Sigmoid colon (tissue), 7 donors: ENCODE results near the gene ZNF275. TPM values are rescaled to one million over a fixed set of nuclear protein-coding genes. Genes with fewer than 3 reads are reported as not detected.

Experiments
- DNase-seq: peaks from one replicate; pipeline ENCODE4 v3.0.0-alpha.2; 2019
- H3K27ac ChIP-seq, 4 donors: fragments of 200-600 bp; sonication (generic); one replicate each; pipeline ENCODE4 v1.5.1; 2016 to 2019; ENCODE audit warnings: mild to moderate bottlenecking in 1 of 4
- H3K27me3 ChIP-seq, 3 donors: fragments of 200-600 bp; sonication (generic); one replicate each; pipeline ENCODE4 v1.5.1; 2019; ENCODE audit warnings: mild to moderate bottlenecking in 1 of 3
- H3K36me3 ChIP-seq, 4 donors: fragments of 200-600 bp; sonication (generic); one replicate each; pipeline ENCODE4 v1.5.1; 2016 to 2019
- H3K4me1 ChIP-seq, 4 donors: fragments of 200-600 bp; sonication (generic); one replicate each; pipeline ENCODE4 v1.5.1; 2017 to 2019
- H3K4me3 ChIP-seq, 4 donors: fragments of 200-600 bp; sonication (generic); one replicate each; pipeline ENCODE4 v1.5.1; 2017 to 2019; ENCODE audit warnings: mild to moderate bottlenecking in 2 of 4, moderate library complexity in 1 of 4
- H3K9me3 ChIP-seq, 4 donors: fragments of 200-600 bp in 3 of 4; sonication (generic) in 3 of 4; one replicate each; pipeline versions ENCODE4 v1.5.1 to v1.6.1; 2013 to 2019
- CTCF ChIP-seq, 4 experiments: fragments of 450-650 bp in 3 of 4; fragments of 200-600 bp in 1 of 4; IDR thresholded peaks; one replicate each; pipeline ENCODE4 v1.5.1; 2016 to 2019; ENCODE audit warnings: antibody characterized with exemption in 4 of 4, mild to moderate bottlenecking in 3 of 4, moderate library complexity in 2 of 4
- EP300 ChIP-seq, 4 donors: sonication (generic); formaldehyde crosslinking; IDR thresholded peaks; one replicate each; pipeline ENCODE4 v1.6.1; 2017; ENCODE audit warnings: antibody characterized with exemption in 4 of 4
- POLR2A ChIP-seq, 2 donors: fragments of 450-650 bp; IDR thresholded peaks; one replicate each; pipeline ENCODE4 v1.6.1; 2016; ENCODE audit warnings: antibody characterized with exemption in 2 of 2, mild to moderate bottlenecking in 2 of 2, moderate library complexity in 2 of 2
- POLR2AphosphoS5 ChIP-seq, 4 donors: sonication (generic); formaldehyde crosslinking; IDR thresholded peaks; one replicate each; pipeline ENCODE4 v1.6.1; 2017; ENCODE audit warnings: antibody characterized with exemption in 4 of 4
- WGBS, 2 donors: extraction: QIAGEN DNeasy Blood & Tissue Kit; methylation state at CpG; one replicate each; pipeline ENCODE4 v1.1.7; 2013; 5-methylcytosine and 5-hydroxymethylcytosine counted together
- intact Hi-C: fragments of 100-400 bp; cut with DNase I; formaldehyde crosslinking; loops from one replicate; pipeline ENCODE4 v1.15.1; 2023
- polyA plus RNA-seq, 3 donors: library from polyadenylated mRNA; stranded (reverse); fragments of 200-250 nt; gene quantifications; one replicate each; pipeline ENCODE4 v1.2.3, GENCODE V29; 2013
- total RNA-seq, 4 donors: library from RNA; depleted of rRNA; stranded (reverse); fragments of >200 nt; gene quantifications; one replicate each; pipeline ENCODE4 v1.1.0, GENCODE V29; 2016
- donor health status: healthy with polysubstance abuse.
- donor health status: Bipolar disorder and iron deficiency.
- donor health status: healthy.

The ZNF275 gene
- total and polyA plus RNA-seq, 7 donors: 1.4 to 13.3 (median 8.6) TPM

- Histone ChIP-seq H3K27ac (no peak overlapping the region), H3K36me3 (no peaks in the 10 kb centered on the region), H3K27me3 (no peaks in the 10 kb centered on the region), H3K9me3 (no peaks in the 10 kb centered on the region), H3K4me1 (no peaks in the 10 kb centered on the region), H3K4me3 (no peak overlapping the region)
- TF ChIP-seq POLR2A (IDR thresholded peaks at IDR 0.05): no peak
- no peak for TF ChIP-seq CTCF (IDR thresholded peaks at IDR 0.05)
- no peak for TF ChIP-seq EP300 (IDR thresholded peaks at IDR 0.05)
- TF ChIP-seq POLR2AphosphoS5 (IDR thresholded peaks at IDR 0.05): no peak
- 80 to 82% methylated on average over 5 of the region's 5 CpGs for WGBS, 2 donors
- intact Hi-C loops: no loop called here
- no peak for DNase-seq
Observed at GRCh38 chrX:153312041-153312440, 21.9 kb upstream of the ZNF275 start.

GRCh38 chrX:153312842-153313241, 21.1 kb upstream of the ZNF275 start:
- H3K4me3 ChIP-seq: no peak overlapping the region
- DNase-seq: no peak
- no peaks in the 10 kb centered on the region for H3K9me3 ChIP-seq
- WGBS, 2 donors: 76 to 82% methylated on average over 1 of the region's 1 CpG
- no peaks in the 10 kb centered on the region for H3K4me1 ChIP-seq
- no peaks in the 10 kb centered on the region for H3K27me3 ChIP-seq
- no peaks in the 10 kb centered on the region for H3K36me3 ChIP-seq
- no peak for TF ChIP-seq EP300 (IDR thresholded peaks at IDR 0.05)
- TF ChIP-seq POLR2A (IDR thresholded peaks at IDR 0.05): no peak
- TF ChIP-seq POLR2AphosphoS5 (IDR thresholded peaks at IDR 0.05): no peak
- TF ChIP-seq CTCF (IDR thresholded peaks at IDR 0.05): no peak
- intact Hi-C loops: no loop called here
- H3K27ac ChIP-seq: no peak overlapping the region

DNA sequence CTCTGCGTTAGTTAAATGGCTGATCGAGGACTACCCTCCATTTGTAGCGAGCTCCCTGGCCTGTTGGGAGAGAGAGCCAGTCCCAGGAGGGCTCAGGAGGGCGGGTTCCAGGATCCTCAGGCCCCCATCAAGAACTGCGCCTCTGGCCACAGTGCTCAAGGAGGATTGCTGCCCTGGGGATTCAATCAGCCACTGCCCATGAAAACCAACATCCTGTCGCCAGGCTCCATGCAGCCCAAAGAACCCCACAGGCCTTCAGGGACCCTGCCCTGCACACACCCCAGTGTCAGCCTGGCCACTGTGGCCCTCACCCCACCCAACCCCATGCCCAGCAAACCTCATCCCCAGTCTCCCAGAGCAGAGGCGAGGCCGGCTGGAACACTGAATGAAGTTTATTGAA, 16.6 kb upstream of the ZNF275 start:
- intact Hi-C loops: no loop called here
- H3K27me3 ChIP-seq: peaks cover 0 to 4% (median 0%) of the 10 kb centered on the region in 3 donors
- H3K36me3 ChIP-seq: no peaks in the 10 kb centered on the region
- H3K4me3 ChIP-seq: no peak overlapping the region
- TF ChIP-seq CTCF (IDR thresholded peaks at IDR 0.05) (no peak), EP300 (IDR thresholded peaks at IDR 0.05) (no peak), POLR2AphosphoS5 (IDR thresholded peaks at IDR 0.05) (no peak), POLR2A (IDR thresholded peaks at IDR 0.05) (no peak)
- WGBS, 2 donors: 81 to 92% methylated on average over 8 of the region's 8 CpGs
- no peaks in the 10 kb centered on the region for H3K9me3 ChIP-seq
- no peak for DNase-seq
- no peak overlapping the region for H3K27ac ChIP-seq
- H3K4me1 ChIP-seq: no peaks in the 10 kb centered on the region

DNA sequence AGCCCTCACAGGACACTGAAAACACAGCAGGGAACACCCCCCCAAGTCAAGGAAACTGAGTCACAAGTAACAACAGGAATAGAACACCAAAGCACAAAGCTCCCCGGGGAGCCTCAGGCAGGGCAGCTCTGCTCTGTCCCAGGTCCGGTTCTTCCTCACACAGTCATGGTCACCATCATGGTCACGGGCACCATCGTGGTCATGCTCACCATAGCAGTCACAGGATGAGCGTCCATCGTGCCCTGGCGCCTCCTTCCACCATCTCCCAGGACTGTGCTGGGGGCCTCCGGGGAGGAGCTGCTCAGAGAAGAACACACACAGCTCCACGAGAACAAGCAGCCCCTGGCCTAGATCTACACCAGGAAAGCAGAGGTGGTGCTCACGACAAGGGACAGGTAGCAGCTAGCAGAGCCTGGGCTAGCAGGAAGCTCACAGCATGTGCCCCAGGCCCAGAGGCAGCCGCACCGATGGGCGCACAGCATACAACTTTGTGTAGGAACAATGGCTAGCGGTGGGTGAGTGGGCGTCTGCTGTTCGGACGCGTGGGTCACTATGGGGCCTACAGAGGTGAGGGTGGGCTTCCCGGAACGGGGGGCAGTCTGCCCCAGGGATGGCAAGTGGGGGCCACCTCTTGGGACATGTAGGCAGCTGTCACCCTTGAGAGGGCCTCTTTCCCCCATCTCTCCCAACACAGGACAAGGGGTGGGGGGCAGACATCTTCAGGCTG, 15.8 kb upstream of the ZNF275 start:
- no peaks in the 10 kb centered on the region for H3K4me1 ChIP-seq
- TF ChIP-seq CTCF (IDR thresholded peaks at IDR 0.05) (no peak), EP300 (IDR thresholded peaks at IDR 0.05) (no peak), POLR2A (IDR thresholded peaks at IDR 0.05) (no peak), POLR2AphosphoS5 (IDR thresholded peaks at IDR 0.05) (no peak)

DNA sequence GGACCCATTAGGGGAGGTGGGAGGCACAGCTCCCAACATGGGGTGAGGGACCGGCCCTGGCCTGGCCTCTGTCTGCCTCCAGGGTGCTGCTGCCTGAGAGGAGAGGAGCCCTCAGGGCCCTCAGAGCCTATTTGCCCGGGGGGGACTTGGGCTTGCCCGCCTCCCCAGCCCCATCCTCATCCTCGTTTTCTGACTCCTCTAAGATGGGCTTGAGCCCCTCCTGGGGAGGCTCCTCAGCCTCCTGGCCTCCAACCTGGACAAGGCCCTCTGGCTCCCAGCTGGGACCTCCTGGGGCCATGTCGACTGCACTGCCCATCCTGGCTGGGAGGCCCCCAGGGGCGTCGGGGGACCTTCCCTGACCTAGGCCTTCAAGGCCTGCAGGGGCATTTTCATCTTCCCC, 15.1 kb upstream of the ZNF275 start:
- H3K4me3 ChIP-seq: no peak overlapping the region
- DNase-seq: no peak
- H3K36me3 ChIP-seq: no peaks in the 10 kb centered on the region
- H3K9me3 ChIP-seq: no peaks in the 10 kb centered on the region
- no peak overlapping the region for H3K27ac ChIP-seq
- intact Hi-C loops: no loop called here
- H3K4me1 ChIP-seq: no peaks in the 10 kb centered on the region
- TF ChIP-seq POLR2A (IDR thresholded peaks at IDR 0.05) (no peak), CTCF (IDR thresholded peaks at IDR 0.05) (no peak), POLR2AphosphoS5 (IDR thresholded peaks at IDR 0.05) (no peak), EP300 (IDR thresholded peaks at IDR 0.05) (no peak)
- H3K27me3 ChIP-seq: peaks cover 0 to 4% (median 0%) of the 10 kb centered on the region in 3 donors
- WGBS, 2 donors: 78 to 87% methylated on average over 7 of the region's 7 CpGs

More for the DNA sequence above, 15.8 kb upstream of the ZNF275 start:
- H3K9me3 ChIP-seq: no peaks in the 10 kb centered on the region
- intact Hi-C loops: no loop called here
- H3K27ac ChIP-seq: no peak overlapping the region
- peaks cover 0 to 4% (median 0%) of the 10 kb centered on the region in 3 donors for H3K27me3 ChIP-seq
- H3K4me3 ChIP-seq: no peak overlapping the region
- WGBS, 2 donors: 90 to 95% methylated on average over 20 of the region's 20 CpGs
- H3K36me3 ChIP-seq: no peaks in the 10 kb centered on the region
- no peak for DNase-seq
